Measurements from ENCODE around the gene GTPBP10.

The GTPBP10 gene

DNA sequence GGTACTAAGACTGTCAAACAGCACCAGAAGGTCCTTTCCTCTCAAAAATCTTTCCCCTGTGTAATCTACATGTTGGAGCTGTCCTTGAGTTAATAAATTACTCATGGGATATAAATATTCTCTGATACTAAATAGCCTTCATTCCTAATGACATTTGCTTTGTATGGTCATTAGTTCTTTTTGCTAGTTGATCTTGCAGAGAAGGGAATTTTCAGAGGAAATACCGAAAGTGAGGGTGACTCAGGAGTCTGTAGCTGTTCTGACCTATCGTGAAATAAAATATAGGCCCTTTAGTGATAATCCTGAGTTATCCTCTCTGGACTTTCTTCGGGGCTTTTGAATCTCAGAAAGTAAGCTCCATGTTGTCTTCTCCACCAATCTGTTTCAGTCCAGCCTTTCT, 37.3 kb downstream of the GTPBP10 start:
- no peak for FAIRE-seq

DNA sequence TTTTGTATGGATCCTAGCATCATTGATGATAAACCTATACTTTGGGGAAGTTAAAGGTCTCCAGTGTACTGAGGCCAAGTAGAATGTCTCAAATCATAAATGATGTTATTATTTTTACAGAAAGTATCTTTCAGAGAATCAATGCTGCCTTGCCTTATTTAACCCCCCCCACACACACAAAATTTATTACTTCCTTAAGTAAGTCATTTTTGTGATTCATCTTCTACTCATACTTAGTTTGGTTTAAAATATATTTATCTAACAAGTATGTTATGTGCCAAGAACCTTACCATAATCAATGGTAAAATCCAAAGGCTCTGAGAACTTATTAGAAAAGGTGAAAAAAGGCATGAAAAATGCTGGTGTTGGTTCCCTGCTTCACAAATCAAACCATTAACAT, 37.9 kb downstream of the GTPBP10 start:
- FAIRE-seq: no peak

DNA sequence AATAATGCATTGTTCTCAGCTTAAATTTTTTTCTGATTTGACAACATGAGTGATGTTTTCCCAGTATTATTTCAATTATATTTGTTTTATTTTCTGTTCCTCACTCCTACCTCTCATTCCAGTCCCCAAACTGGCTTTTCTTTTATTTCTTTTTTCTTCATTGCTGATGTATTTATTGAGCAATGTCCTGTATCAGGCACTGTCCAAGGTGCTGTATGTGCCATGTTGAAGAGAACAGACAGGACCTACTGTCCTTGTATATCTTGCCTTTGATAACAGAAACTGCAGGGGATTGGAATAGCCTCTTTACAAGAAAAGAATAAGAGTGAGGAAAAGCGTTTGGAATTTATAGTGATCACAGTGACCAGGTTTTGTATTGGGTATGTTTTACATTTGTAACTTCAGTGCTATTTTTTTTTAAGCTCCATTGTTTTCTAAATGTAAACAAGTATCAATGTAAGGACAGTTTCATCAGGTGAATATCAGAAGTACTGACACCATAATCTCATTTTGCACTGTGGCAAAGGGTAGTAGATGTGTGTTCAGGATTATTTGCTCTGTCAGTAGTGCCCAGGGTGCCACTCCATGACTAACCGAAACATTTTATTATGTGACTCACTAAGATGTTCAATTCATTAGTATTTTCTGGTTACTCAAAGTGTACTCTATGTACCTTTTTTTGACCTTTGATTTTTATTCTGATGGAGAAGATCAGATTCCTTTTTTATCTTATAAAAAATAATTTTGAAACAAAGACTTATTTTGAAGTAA, 41.1 kb downstream of the GTPBP10 start:
- FAIRE-seq: no peak

DNA sequence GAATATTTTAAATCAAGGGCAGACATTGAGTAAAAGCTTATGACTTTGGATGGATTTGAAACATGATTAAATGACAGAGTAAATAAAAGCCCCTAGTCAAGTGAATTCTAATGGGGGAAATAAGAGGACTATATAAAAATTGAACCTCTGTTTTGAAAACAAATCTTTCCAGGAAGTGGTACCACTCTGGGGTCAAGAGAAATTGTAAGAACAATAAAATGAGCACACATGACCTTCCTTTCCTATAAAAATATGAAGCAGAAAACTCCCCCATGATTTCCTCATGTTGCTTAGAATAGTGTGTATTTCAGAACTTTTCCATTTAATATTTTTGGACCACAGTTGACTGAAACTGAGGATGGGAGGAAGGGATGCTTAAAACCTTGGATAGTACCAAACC, 44.4 kb downstream of the GTPBP10 start:
- no peak for FAIRE-seq

DNA sequence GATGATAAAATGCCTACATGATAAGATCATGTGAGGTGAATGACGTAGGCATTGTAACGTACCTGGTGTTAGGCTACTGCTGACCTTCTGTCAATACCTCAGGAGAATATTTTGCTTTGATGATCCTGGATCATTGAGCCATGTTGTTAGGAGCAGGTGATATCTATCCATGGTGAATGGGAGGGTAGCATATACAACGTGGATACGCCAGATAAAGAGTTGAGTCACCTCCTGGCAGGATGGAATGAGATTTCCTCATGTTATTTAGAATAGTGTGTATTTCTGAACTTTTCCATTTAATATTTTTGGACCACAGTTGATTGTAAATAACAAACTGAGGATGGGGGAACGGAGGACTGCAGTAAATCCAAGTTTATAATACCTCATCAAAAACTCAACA, 45.0 kb downstream of the GTPBP10 start:
- FAIRE-seq: no peak

DNA sequence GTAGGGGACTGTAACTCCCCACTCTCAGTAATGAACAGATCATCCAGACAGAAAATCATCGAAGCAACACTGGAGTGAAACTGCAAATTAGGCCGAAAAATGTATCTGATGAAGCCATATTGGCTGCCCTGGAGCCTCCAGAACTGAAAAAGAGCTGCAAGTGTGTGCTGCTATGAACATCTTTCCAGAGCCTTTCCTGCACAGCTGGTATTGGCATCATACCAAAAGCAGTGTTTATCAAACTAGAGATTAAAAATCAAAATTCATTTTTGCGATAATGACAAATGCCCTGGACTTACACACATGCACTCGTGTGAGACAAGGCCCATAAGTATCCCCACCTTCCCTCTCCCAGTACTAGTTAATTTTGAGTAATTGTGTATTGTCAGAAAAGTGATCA, 49.9 kb downstream of the GTPBP10 start:
- no peak for FAIRE-seq

DNA sequence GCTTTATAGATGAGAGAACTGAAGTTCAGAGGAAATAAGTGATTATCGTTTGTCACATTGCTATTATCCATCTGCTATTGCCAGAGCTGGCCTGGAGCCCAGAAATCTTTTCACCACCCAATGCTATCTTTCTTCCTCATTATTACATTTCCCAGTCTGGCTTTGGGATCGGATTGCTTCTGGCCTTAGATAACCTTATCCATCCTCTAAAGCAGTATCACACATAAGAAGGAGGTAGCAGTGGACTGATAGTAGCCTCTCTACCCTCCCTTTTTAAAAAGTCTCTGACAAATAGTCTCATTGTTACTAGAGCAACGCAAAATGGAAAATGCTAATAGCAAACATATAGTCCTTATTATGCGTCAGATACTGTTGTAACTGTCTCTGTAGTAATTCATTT, 55.5 kb downstream of the GTPBP10 start:
- FAIRE-seq: no peak

DNA sequence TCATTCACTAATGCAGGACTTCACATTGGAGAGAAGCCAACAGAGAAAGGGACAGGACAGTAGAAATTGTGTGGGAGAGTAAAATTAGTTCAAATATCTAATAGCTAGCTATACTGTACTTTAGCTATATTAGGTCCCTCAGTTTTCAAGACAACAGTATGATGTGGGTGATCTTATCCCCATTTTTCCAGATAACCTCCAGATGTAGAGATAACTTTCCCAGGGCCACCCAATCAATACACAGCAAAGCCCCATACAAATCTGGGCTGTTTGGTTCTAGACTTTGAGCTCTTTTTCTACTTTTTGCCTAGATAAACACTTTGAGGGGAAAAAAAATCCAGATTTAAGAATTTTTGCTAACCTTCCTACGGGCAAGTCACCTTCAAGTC, 56.3 kb downstream of the GTPBP10 start:
- no peak for FAIRE-seq

DNA sequence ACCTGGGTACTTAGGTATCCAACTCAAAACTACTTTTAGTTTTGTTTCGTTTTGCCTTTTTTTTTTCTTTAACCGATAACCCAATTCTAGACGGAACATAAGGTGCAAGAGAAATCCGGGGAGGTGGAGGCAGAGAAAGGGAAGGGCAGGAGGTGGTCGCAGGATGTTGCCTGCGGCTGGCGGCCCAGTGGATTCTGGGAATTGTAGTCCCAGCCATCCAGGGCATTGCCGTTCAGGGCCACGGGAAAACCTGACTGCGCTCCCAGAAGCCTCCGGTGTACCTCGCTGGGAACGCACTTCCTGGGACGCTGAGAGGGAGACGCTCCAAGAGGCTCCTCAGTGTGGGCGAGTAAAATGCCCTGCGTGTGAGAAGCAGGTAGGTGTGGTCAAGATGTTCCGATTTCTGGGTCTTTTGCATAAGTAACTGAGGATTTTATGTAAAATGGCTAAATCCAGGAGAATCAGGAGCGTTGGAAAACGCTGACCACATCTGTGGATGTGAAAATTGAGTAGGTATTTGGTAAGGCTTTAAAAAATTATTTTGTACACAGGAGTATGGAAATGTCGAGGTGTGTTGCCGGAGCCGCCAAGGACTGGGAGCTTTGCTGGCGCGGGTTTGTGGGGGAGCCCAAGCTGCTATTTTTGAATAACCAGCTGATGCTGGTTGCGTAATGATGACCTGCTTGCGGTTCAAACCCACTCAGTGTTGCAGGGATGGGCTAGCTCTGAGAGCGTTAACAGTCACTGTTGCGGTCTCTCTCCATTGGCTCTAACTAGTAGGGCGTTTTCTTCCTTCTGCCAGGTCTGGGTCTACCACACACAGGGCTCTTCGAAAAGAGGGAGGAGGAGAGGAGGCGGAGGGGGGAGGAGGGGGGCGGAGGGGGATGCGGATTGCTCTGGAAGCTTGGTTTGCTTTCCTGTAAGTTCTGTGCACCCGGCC, 56.9 kb downstream of the GTPBP10 start, which contains the start of gene CLDN12:
CLDN12 (plus strand) TSS at position 288 of the 940 bp plus-strand sequence. CDS start 9,216 bp downstream, outside the sequence.
- peak; percentile 90 for FAIRE-seq

DNA sequence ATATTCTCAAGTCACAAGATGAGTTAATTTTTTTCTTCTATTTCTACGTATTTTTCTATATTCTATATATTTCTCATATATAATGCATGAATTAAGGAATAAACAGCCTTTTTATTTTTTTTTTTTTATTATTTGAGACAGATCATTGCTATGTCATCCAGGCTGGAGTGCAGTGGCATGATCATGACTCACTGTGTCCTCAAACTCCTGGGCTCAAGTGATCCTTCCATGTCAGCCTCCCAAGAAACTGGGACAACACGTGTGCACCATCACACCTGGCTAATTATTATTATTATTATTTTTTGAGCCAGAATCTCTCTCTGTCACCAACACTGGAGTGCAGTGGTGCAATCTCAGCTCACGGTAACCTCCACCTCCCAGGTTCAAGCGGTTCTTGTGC, 58.3 kb downstream of the GTPBP10 start:
- no peak for FAIRE-seq

DNA sequence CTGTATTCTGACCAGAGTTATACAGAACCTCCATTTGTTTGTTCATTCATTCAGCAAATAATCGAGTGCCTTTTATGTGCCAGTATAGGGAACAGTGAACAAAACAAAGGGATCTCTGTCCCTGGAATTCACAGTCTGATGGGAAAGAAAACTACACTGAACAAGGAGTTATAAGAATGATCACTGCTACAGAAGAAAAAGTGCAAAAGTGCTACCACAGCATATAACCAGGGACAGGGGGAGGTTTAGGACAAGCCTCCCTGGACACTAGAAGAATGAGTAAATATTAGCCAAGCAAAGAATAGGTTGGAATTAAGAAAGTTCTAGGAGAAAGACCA, 60.9 kb downstream of the GTPBP10 start:
- FAIRE-seq: no peak

DNA sequence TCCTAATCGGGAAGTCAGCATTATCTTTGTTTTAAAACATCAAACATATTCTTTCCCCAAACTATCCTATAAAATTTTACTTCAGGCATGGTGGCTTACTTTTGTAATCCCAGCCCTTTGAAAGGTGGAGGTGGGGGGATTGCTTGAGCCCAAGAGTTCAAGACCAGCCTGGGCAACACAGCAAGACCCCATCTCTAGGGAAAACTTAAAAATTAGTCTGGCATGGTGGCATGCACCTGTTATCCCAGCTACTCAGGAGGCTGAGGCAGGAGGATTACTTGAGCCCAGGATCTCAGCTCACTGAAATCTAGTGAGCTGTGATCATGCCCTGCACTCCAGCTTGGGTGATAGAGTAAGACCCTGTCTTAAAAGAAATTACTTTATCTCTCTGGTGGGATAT, 61.6 kb downstream of the GTPBP10 start:
- FAIRE-seq: no peak

DNA sequence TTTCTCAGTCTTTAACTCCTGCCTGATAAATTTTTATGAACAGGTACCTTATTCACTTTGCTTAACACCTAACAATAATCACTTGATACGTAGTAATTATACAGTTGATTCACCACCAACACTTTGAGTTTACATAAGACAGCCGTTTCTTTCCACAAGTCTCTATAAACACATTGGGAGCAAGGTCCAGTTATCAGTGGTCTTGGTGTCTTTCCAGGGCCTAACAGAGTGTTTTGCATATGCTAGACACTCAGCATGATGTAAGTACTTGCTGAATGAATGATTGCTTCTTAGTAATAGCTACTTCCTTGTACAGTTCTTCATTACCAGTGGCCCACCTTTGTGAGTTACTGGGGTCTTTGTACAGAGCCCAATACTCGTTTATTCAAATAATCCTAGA, 63.2 kb downstream of the GTPBP10 start:
- no peak for FAIRE-seq

DNA sequence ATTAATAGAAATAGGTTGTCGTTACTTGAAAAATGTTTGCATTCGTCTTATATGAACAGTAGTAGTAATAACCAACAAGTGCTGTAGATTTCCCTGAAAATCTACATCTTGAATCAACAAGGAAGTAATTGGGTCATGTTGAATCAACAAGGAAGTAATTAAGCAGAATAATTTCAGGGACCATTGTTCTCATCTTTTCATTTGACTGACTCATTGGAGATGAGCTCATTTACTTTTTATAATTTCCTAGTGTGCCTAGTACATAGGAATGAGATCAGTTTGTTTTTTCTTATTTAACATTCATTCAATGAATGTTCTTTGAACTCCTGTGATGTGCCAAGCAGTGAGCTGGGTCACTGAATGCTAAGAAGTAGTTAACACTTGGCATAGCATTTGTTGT, 65.0 kb downstream of the GTPBP10 start:
- FAIRE-seq: no peak

DNA sequence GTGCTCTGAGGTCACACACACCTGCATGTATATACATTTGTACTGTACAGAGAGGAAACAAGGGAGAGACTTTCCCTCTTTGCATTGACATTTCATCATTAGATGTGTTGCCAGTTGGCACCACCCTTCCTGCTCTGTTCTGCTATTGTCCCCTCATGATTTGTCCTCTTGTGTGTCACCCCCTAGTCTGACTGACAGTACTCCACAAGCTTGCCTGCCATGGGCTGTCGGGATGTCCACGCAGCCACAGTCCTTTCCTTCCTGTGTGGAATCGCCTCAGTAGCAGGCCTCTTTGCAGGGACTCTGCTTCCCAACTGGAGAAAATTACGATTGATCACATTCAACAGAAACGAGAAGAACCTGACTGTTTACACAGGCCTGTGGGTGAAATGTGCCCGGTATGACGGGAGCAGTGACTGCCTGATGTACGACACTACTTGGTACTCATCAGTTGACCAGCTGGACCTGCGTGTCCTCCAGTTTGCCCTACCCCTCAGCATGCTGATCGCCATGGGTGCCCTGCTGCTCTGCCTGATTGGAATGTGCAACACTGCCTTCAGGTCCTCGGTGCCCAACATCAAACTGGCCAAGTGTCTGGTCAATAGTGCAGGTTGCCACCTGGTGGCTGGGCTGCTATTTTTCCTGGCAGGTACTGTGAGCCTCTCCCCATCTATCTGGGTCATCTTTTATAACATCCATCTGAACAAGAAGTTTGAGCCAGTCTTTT, 66.1 kb downstream of the GTPBP10 start:
- no peak for FAIRE-seq

DNA sequence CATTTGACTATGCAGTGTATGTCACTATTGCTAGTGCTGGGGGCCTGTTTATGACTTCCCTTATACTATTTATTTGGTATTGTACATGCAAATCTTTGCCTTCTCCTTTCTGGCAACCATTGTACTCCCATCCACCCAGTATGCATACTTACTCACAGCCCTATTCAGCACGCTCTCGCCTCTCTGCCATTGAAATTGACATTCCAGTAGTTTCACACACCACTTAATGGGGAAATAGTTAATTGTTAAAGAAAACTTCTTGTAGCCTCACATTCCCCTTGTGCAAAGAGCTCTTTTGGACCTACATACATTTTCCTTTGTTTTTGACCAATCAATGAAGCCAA, 66.6 kb downstream of the GTPBP10 start:
- no peak for FAIRE-seq

DNA sequence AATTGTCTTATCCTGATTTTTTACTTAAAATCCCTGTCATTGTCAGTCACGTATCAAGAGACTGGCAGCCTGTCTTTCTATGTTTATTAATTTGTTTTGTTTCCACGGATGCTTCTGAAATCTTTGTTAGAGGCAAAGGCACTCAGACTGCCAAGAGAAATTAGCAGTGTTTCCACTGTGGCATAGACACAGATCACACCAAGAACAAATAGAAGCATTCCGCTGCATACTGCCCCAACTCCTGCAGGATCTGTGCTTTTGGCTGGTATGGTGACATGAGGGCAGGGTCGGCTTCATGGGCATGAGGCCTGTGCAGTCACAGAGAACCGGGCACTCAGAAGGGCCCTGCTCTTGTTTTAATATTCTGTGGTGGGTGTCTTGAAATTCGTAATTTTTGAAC, 75.1 kb downstream of the GTPBP10 start:
- no peak for FAIRE-seq

DNA sequence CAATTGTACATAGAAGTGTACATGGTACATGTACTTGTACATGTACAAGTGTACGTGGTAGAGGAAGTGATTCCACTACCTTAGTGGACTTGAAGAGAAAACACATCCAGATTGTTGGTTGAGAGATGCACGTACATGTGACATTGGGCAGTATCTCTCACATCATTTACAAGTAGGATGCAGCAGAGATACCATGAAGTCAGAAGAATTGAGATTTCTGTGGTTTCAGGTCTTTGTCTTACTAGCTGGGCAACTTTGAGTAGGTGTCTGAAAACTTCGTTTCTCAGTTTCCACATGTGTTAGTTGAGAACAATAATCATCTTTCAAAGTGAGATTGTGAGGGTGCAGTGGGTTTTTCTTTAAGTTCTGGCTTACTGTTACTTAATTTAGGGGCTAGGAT, 78.2 kb downstream of the GTPBP10 start:
- no peak for FAIRE-seq

DNA sequence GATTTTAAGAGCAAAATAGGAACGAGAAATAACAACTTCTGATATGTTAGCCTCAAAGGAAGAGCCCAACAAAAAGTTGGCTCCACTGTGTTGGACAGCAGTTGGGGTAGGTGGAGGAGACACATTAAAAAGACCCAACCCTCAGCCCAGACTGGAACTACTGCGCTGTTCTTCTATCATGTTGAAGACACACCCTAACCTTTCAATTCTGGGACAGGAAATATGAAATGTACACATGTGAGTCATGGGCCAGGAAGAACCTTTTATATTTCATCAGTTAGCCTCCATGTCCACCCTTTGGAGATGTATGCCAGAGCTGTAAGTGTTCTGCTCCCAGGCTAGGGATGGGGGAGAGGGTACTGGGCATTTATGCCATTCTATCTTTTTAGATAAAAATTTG, 78.9 kb downstream of the GTPBP10 start:
- FAIRE-seq: no peak

DNA sequence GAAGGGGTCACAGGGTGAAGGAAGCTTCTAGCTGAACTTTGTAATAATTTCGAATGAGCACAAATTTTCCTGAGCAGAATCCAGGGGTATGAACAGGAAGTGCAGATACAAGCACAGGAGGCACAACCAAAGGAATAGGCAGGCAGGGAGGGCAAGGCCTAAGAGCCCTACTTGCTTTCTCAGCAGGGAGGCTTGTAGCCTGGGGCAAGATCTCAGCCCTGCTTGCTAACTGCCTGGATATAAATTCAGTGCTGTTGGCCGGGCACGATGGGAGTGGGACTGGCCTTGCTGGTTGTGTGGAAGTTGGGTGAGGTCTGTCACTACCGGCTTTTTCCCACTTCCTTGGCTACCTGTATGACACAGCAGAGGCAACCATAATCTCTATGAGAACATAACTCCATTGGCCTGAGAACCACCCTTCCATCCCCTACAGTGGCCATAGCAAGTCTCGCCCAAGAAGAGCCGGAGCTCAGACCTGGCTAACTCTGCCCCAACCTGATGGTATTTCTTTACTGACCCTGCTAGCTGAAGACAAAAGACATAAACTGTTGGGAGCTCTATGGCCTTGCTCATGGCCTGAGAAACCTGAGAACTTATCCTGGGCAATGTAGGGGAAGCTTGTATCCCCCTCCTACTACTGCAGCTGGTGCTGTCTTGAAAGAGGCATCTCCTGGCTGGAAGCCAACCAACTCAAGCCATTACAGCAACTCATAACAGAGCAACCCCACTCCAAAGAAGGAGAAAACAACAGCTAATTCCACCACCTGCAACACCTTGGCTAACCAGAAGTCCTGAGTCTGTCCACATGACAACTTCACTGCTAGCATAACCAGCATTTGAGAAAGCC, 84.3 kb downstream of the GTPBP10 start:
- no peak for FAIRE-seq

DNA sequence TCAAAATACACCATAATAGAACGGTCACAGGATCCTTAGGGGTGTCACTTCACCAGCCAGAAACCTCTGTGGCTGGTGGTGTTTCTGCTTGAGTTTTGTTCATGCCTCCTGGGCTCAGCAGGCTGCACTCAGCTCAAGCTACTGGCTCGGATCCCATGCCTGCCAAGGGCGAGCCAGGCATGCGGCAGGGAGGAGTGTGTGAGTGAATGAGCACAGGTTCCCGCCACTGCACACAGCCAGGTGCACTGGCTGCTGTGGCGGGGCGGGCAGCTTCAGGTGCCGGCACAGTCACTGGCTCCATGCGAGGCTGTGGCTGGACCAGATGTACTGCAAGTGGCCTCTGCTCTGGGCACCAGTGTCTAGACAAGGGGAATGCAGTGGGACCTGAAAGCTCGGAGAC, 86.2 kb downstream of the GTPBP10 start:
- no peak for FAIRE-seq

DNA sequence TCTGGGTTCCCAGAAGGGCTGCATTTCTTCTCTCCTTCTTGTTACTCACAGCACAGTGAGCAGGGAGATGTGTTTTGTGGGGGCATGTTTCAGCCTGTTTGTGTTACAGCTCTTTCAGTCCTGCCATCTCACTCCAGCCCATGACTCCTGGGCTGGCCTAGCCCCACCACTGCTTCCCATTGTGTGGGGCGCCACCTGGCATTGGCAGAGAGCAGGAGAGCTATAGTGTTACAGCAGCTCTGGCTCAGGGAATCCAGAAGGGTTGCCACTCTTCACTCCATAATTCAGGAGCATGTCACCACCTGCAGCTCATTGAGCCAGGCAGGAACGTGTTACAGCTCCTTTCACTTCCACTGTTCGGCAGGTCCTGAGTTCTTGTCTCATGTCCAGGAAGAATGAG, 86.7 kb downstream of the GTPBP10 start:
- no peak for FAIRE-seq
